SK-N-SH (cell line): Measurements from ENCODE around the gene CNTNAP1. TPM values are rescaled to one million over a fixed set of nuclear protein-coding genes. Genes with fewer than 3 reads are reported as not detected.
A peak's percentile ranks its signal among the peaks of the same experiment; 100 is the strongest.

Experiments
- CTCF ChIA-PET: fragments of 300-600, 350-600 bp; formaldehyde crosslinking; extraction: SDS; loops from one replicate; lab custom pipeline; 2021; lab: Yijun Ruan, JAX
- POLR2A ChIA-PET: fragments of 350-600 bp; sonication (Branson Sonifier 250); formaldehyde crosslinking; extraction: SDS; loops from one replicate; lab custom pipeline; 2020; ENCODE audit warnings: antibody characterized with exemption, inconsistent platforms; lab: Yijun Ruan, JAX
- DNase-seq: peaks from one replicate; pipeline ENCODE4 v3.0.0; 2012
- H2AFZ ChIP-seq: fragments of 200-600 bp; sonication (generic); 2 replicates; pipeline ENCODE4 v1.8.1; 2016; ENCODE audit warnings: antibody characterized with exemption, mild to moderate bottlenecking, low read depth
- H3F3A ChIP-seq: fragments of 200-600 bp; sonication (generic); replicated peaks from 2 replicates; pipeline ENCODE3; 2016; ENCODE audit warnings: antibody characterized with exemption, mild to moderate bottlenecking; ENCODE audit not compliant: insufficient read depth
- H3K27ac ChIP-seq, 2 experiments: fragments of 200-500 bp in 1 of 2; fragments of 200-600 bp in 1 of 2; sonication (Bioruptor generic) in 1 of 2; sonication (generic), shearing (Covaris generic) in 1 of 2; 2 replicates each; pipeline versions ENCODE4 v1.5.1 to v1.6.1; 2014 to 2016; ENCODE audit warnings: low read depth in 2 of 2, inconsistent platforms in 1 of 2, low read length in 1 of 2, mild to moderate bottlenecking in 1 of 2, mixed read lengths in 1 of 2
- H3K27me3 ChIP-seq: fragments of 200-600 bp; sonication (generic), shearing (Covaris generic); 2 replicates; pipeline ENCODE4 v1.6.1; 2016; ENCODE audit warnings: mixed run types; ENCODE audit not compliant: insufficient read depth
- H3K36me3 ChIP-seq, 2 experiments: fragments of 200-500 bp in 1 of 2; fragments of 200-600 bp in 1 of 2; sonication (Bioruptor generic) in 1 of 2; sonication (generic) in 1 of 2; replicated peaks in 1 of 2; 2 replicates each; pipeline versions ENCODE3 to v1.5.1; 2014 to 2016; ENCODE audit warnings: low read length in 1 of 2, mild to moderate bottlenecking in 1 of 2; ENCODE audit not compliant: insufficient read depth in 2 of 2, control insufficient read depth in 1 of 2
- H3K4me1 ChIP-seq, 2 experiments: fragments of 200-500 bp in 1 of 2; fragments of 200-600 bp in 1 of 2; sonication (Bioruptor generic) in 1 of 2; sonication (generic), shearing (Covaris generic) in 1 of 2; 2 replicates each; pipeline versions ENCODE4 v1.5.1 to v1.6.1; 2014 to 2016; ENCODE audit warnings: low read depth in 1 of 2, low read length in 1 of 2, mixed run types in 1 of 2; ENCODE audit not compliant: insufficient read depth in 2 of 2, control insufficient read depth in 1 of 2
- H3K4me2 ChIP-seq: fragments of 200-600 bp; sonication (generic), shearing (Covaris generic); 2 replicates; pipeline ENCODE4 v1.6.1; 2017; ENCODE audit warnings: mixed run types
- H3K4me3 ChIP-seq, 2 experiments: fragments of 200-500 bp in 1 of 2; fragments of 200-600 bp in 1 of 2; sonication (Bioruptor generic) in 1 of 2; sonication (generic), shearing (Covaris generic) in 1 of 2; 2 replicates each; pipeline versions ENCODE4 v1.5.1 to v1.8.1; 2014 to 2016; ENCODE audit warnings: low read depth in 2 of 2, inconsistent platforms in 1 of 2, low read length in 1 of 2, mild to moderate bottlenecking in 1 of 2, mixed read lengths in 1 of 2, moderate library complexity in 1 of 2
- H3K79me2 ChIP-seq: fragments of 200-600 bp; sonication (generic); 2 replicates; pipeline ENCODE4 v1.8.1; 2017; ENCODE audit warnings: mild to moderate bottlenecking; ENCODE audit not compliant: insufficient read depth
- H3K9ac ChIP-seq: fragments of 200-600 bp; sonication (generic); 2 replicates; pipeline ENCODE4 v1.6.1; 2017; ENCODE audit warnings: mixed run types
- H3K9me2 ChIP-seq: fragments of 200-600 bp; sonication (generic); 2 replicates; pipeline ENCODE4 v1.6.1; 2017; ENCODE audit warnings: mixed run types
- H3K9me3 ChIP-seq: fragments of 200-600 bp; sonication (generic); 2 replicates; pipeline ENCODE4 v1.6.1; 2017; ENCODE audit warnings: mixed run types, mild to moderate bottlenecking, moderate library complexity
- H4K20me1 ChIP-seq: fragments of 200-600 bp; sonication (generic); 2 replicates; pipeline ENCODE4 v1.6.1; 2017; ENCODE audit warnings: mild to moderate bottlenecking, mixed run types; ENCODE audit not compliant: insufficient read depth
- CHD2 ChIP-seq: fragments of 150-350 bp; IDR thresholded peaks from 2 replicates; pipeline ENCODE4 v1.6.1; 2018; ENCODE audit warnings: low read length; ENCODE audit not compliant: partially characterized antibody
- EZH2phosphoT487 ChIP-seq: fragments of 200-600 bp; sonication (generic); IDR thresholded peaks from 2 replicates; pipeline ENCODE4 v1.6.1; 2017; ENCODE audit warnings: low read depth, mixed run types, mild to moderate bottlenecking, antibody characterized with exemption, moderate library complexity, borderline replicate concordance
- GABPA ChIP-seq: IDR thresholded peaks from 2 replicates; pipeline ENCODE4 v1.4.0; 2012; ENCODE audit warnings: low read depth, mild to moderate bottlenecking
- GATA2 ChIP-seq: sonication (generic); formaldehyde crosslinking; IDR thresholded peaks from 2 replicates; pipeline ENCODE4 v1.5.0; 2020; ENCODE audit warnings: mild to moderate bottlenecking, missing genetic modification reagents
- MAX ChIP-seq: IDR thresholded peaks from 2 replicates; pipeline ENCODE4 v1.4.0; 2012; ENCODE audit warnings: low read depth
- MEF2A ChIP-seq: IDR thresholded peaks from 2 replicates; pipeline ENCODE4 v1.4.0; 2012; ENCODE audit warnings: low read depth, borderline replicate concordance
- MXI1 ChIP-seq: IDR thresholded peaks from 2 replicates; pipeline ENCODE4 v1.6.1; 2012; ENCODE audit warnings: mild to moderate bottlenecking, low read depth, low read length, improper control_type of control experiment
- POLR2AphosphoS5 ChIP-seq: IDR thresholded peaks from 2 replicates; pipeline ENCODE4 v1.6.1; 2012; ENCODE audit warnings: low read depth, low read length
- RAD21 ChIP-seq: IDR thresholded peaks from 2 replicates; pipeline ENCODE4 v1.6.1; 2012; ENCODE audit warnings: mild to moderate bottlenecking, low read length
- RCOR1 ChIP-seq: fragments of 150-350 bp; IDR thresholded peaks from 2 replicates; pipeline ENCODE4 v1.6.1; 2017; ENCODE audit warnings: antibody characterized with exemption, low read length
- RXRA ChIP-seq: IDR thresholded peaks from 2 replicates; pipeline ENCODE4 v1.4.0; 2012; ENCODE audit warnings: low read depth, mild to moderate bottlenecking, borderline replicate concordance
- SIN3A ChIP-seq: IDR thresholded peaks from 2 replicates; pipeline ENCODE4 v1.6.1; 2012; ENCODE audit warnings: low read depth, mild to moderate bottlenecking, low read length, moderate library complexity, borderline replicate concordance
- SMC3 ChIP-seq: IDR thresholded peaks from 2 replicates; pipeline ENCODE4 v1.6.1; 2012; ENCODE audit warnings: low read depth, low read length, improper control_type of control experiment
- TAF1 ChIP-seq: IDR thresholded peaks from 2 replicates; pipeline ENCODE4 v1.6.1; 2012; ENCODE audit warnings: low read depth, mild to moderate bottlenecking, low read length, moderate library complexity, borderline replicate concordance
- USF2 ChIP-seq: fragments of 150-350 bp; IDR thresholded peaks from 2 replicates; pipeline ENCODE4 v1.6.1; 2017; ENCODE audit warnings: antibody characterized with exemption, low read length, low read depth, borderline replicate concordance
- ZBTB33 ChIP-seq: IDR thresholded peaks from 2 replicates; pipeline ENCODE4 v1.4.0; 2012; ENCODE audit warnings: low read depth, borderline replicate concordance
- WGBS: methylation state at CpG from one replicate; pipeline ENCODE4 v1.1.6; 2017; ENCODE audit warnings: low lambda C conversion rate; 5-methylcytosine and 5-hydroxymethylcytosine counted together
- polyA plus RNA-seq, 3 experiments: library from polyadenylated mRNA; depleted of rRNA; stranded (reverse); fragments of >200 nt; gene quantifications; 2 replicates each; pipeline ENCODE4 v1.2.3, GENCODE V29; 2012
- TF ChIP-seq, protein P1 (sequence below): IDR thresholded peaks from 2 replicates; pipeline ENCODE4 v1.4.0; 2012; ENCODE audit warnings: low read depth, borderline replicate concordance
- TF ChIP-seq, protein P2 (sequence below): fragments of 200-600 bp; sonication (generic); IDR thresholded peaks from 2 replicates; pipeline ENCODE4 v1.6.1; 2017; ENCODE audit warnings: antibody characterized with exemption, mild to moderate bottlenecking, moderate library complexity

CNTNAP1 gene
- polyA plus RNA-seq, 1 of the 3 experiments (the other 2 are of a cell fraction): 92.7 TPM

GRCh38 chr17:42692489-42692888 is 10.2 kb downstream of the CNTNAP1 start:
- H3F3A ChIP-seq: no peaks in the 10 kb centered on the region
- 88% methylated on average over 4 of the region's 11 CpGs for WGBS
- H3K4me3 ChIP-seq: no peak overlapping the region
- H3K9me2 ChIP-seq: no peaks in the 10 kb centered on the region
- H3K9ac ChIP-seq: no peak overlapping the region
- POLR2A ChIA-PET: no interaction called here
- no peaks in the 10 kb centered on the region for H4K20me1 ChIP-seq
- no peak overlapping the region for H3K27ac ChIP-seq
- CTCF ChIA-PET: interaction anchor here (1.1 to 6.0 kb wide), 4 partner anchors 11 to 114 kb away, joined by 3 to 24 read pairs (median 4); partner anchors contain the start of genes CCR10 and PSMC3IP
- H2AFZ ChIP-seq: no peak overlapping the region
- no peaks in the 10 kb centered on the region for H3K79me2 ChIP-seq
- DNase-seq: peak; percentile 19
- no peaks in the 10 kb centered on the region for H3K27me3 ChIP-seq
- H3K9me3 ChIP-seq: no peaks in the 10 kb centered on the region
- H3K4me1 ChIP-seq: no peaks in the 10 kb centered on the region
- peaks cover 12 to 50% of the 10 kb centered on the region in 2 experiments for H3K36me3 ChIP-seq
- TF ChIP-seq, protein P1, sequence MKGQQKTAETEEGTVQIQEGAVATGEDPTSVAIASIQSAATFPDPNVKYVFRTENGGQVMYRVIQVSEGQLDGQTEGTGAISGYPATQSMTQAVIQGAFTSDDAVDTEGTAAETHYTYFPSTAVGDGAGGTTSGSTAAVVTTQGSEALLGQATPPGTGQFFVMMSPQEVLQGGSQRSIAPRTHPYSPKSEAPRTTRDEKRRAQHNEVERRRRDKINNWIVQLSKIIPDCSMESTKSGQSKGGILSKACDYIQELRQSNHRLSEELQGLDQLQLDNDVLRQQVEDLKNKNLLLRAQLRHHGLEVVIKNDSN: no peak
- TF ChIP-seq MXI1 (no peak), ZBTB33 (no peak), RCOR1 (no peak), EZH2phosphoT487 (no peak), CHD2 (no peak), GATA2 (CRISPR knock-in tag) (no peak), SIN3A (no peak), MEF2A (no peak), GABPA (no peak), TAF1 (no peak), MAX (no peak), POLR2AphosphoS5 (no peak)
- H3K4me2 ChIP-seq: no peak overlapping the region

- Histone ChIP-seq H3K4me2 (no peak overlapping the region), H3K27me3 (no peaks in the 10 kb centered on the region), H3K79me2 (no peaks in the 10 kb centered on the region), H2AFZ (no peak overlapping the region), H4K20me1 (no peaks in the 10 kb centered on the region), H3K9me2 (no peaks in the 10 kb centered on the region), H3K27ac (no peak overlapping the region), H3K36me3 (peaks cover 8 to 42% of the 10 kb centered on the region in 2 experiments), H3F3A (peaks cover 3% of the 10 kb centered on the region), H3K4me1 (peaks cover 0 to 6% of the 10 kb centered on the region in 2 experiments; a peak in 2 of 4 replicates), H3K9ac (no peak overlapping the region), H3K4me3 (no peak overlapping the region), H3K9me3 (no peaks in the 10 kb centered on the region)
- ChIA-PET CTCF (interaction anchor here (0.6 to 6.0 kb wide), 2 partner anchors 116 to 149 kb away, joined by 4 to 24 read pairs; partner anchors contain the start of gene PSMC3IP), POLR2A (interaction anchor here (0.6 kb wide), 1 partner anchor 67 kb away, joined by 3 read pairs; no protein-coding TSS in a partner anchor)
- WGBS: 82% methylated on average over 3 of the region's 3 CpGs
- peak; percentile 6 for DNase-seq
- TF ChIP-seq SIN3A: no peak
- no peak for TF ChIP-seq EZH2phosphoT487
- no peak for TF ChIP-seq GATA2 (CRISPR knock-in tag)
- TF ChIP-seq, protein P2, sequence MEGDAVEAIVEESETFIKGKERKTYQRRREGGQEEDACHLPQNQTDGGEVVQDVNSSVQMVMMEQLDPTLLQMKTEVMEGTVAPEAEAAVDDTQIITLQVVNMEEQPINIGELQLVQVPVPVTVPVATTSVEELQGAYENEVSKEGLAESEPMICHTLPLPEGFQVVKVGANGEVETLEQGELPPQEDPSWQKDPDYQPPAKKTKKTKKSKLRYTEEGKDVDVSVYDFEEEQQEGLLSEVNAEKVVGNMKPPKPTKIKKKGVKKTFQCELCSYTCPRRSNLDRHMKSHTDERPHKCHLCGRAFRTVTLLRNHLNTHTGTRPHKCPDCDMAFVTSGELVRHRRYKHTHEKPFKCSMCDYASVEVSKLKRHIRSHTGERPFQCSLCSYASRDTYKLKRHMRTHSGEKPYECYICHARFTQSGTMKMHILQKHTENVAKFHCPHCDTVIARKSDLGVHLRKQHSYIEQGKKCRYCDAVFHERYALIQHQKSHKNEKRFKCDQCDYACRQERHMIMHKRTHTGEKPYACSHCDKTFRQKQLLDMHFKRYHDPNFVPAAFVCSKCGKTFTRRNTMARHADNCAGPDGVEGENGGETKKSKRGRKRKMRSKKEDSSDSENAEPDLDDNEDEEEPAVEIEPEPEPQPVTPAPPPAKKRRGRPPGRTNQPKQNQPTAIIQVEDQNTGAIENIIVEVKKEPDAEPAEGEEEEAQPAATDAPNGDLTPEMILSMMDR: no peak
- TF ChIP-seq ZBTB33: no peak
- TF ChIP-seq RXRA: no peak
- no peak for TF ChIP-seq USF2
- no peak for TF ChIP-seq SMC3
- no peak for TF ChIP-seq RAD21
These were observed 12.2 kb downstream of the CNTNAP1 start for GRCh38 chr17:42694524-42694923.
